Panc1 (cell line): Measurements from ENCODE around the gene TMEM154.

ENCODE experiments used
- CTCF ChIP-seq: fragments of 450-650 bp; IDR thresholded peaks from 2 replicates; pipeline ENCODE4 v1.5.1; 2017; ENCODE audit warnings: mild to moderate bottlenecking
- POLR2AphosphoS5 ChIP-seq: IDR thresholded peaks from 2 replicates; pipeline ENCODE4 v1.6.1; 2012; ENCODE audit warnings: mild to moderate bottlenecking, low read depth, low read length, moderate library complexity

DNA sequence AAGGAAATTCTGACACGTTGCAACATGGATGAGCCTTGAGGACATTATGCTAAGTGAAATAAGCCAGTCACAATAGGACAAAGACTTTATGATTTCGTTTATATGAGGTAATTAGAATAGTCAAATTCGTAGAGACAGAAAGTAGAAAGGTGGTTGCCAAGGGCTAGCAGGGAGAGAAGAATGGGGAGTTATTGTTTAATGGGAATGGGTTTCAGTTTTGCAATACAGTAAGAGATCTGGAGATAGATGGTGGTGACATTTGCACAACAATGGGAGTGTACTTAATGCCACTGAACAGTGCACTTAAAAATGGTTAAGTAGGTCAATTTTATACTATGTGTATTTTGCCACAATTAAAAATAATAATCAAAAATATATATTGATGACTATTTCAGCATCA, 43.4 kb upstream of the TMEM154 start:
- TF ChIP-seq CTCF = no peak
- TF ChIP-seq POLR2AphosphoS5 = no peak
